Esophagus squamous epithelium (tissue), 5 donors: ENCODE results near the gene PHF19. TPM values are rescaled to one million over a fixed set of nuclear protein-coding genes. Genes with fewer than 3 reads are reported as not detected.

Source experiments
- DNase-seq: peaks from one replicate; lab custom pipeline; 2025; lab: John Stamatoyannopoulos, UW
- H3K27ac ChIP-seq, 4 donors: fragments of 200-600 bp; sonication (generic); one replicate each; pipeline ENCODE4 v1.5.1; 2016 to 2019; ENCODE audit warnings: mild to moderate bottlenecking in 1 of 4
- H3K27me3 ChIP-seq, 4 donors: fragments of 200-600 bp; sonication (generic); 1 replicate in 3 of 4; 2 replicates in 1 of 4; pipeline versions ENCODE4 v1.5.1 to v1.6.0; 2017 to 2021; ENCODE audit warnings: antibody characterized with exemption in 1 of 4
- H3K36me3 ChIP-seq, 3 donors: fragments of 200-600 bp; sonication (generic); one replicate each; pipeline ENCODE4 v1.5.1; 2016 to 2019
- H3K4me1 ChIP-seq, 3 donors: fragments of 200-600 bp; sonication (generic); one replicate each; pipeline ENCODE4 v1.5.1; 2017 to 2019
- H3K4me3 ChIP-seq, 4 donors: fragments of 200-600 bp; sonication (generic); 1 replicate in 3 of 4; 2 replicates in 1 of 4; pipeline ENCODE4 v1.5.1; 2016 to 2019; ENCODE audit warnings: mild to moderate bottlenecking in 2 of 4, moderate library complexity in 1 of 4
- H3K9me3 ChIP-seq, 3 donors: fragments of 200-600 bp; sonication (generic); one replicate each; pipeline ENCODE4 v1.5.1; 2016 to 2019
- POLR2A ChIP-seq, 4 donors: fragments of 450-650 bp; IDR thresholded peaks; one replicate each; pipeline ENCODE4 v1.6.1; 2017; ENCODE audit warnings: antibody characterized with exemption in 4 of 4, mild to moderate bottlenecking in 4 of 4, moderate library complexity in 3 of 4
- WGBS, 2 donors: methylation state at CpG; one replicate each; pipeline ENCODE4 v1.1.5; 2018; 5-methylcytosine and 5-hydroxymethylcytosine counted together
- intact Hi-C: fragments of 100-400 bp; cut with DNase I; formaldehyde crosslinking; loops from one replicate; pipeline ENCODE4 v1.15.0; 2022
- total RNA-seq, 4 donors: library from RNA; depleted of rRNA; stranded (reverse); fragments of >200 nt; gene quantifications; one replicate each; pipeline ENCODE4 v1.1.0, GENCODE V29; 2016
- TF ChIP-seq, protein P1 (sequence below), 6 experiments: fragments of 450-650 bp in 4 of 6; fragments of 200-600 bp in 2 of 6; sonication (generic) in 2 of 6; IDR thresholded peaks; one replicate each; pipeline ENCODE4 v1.5.1; 2016 to 2019; ENCODE audit warnings: antibody characterized with exemption in 6 of 6, mild to moderate bottlenecking in 4 of 6, moderate library complexity in 4 of 6
- donor health status: DM: yes; HTN: yes; CAD: no.

Gene PHF19
- total RNA-seq, 4 donors from 2014 or later = 12.8 to 40.0 (median 30.9) TPM

DNA sequence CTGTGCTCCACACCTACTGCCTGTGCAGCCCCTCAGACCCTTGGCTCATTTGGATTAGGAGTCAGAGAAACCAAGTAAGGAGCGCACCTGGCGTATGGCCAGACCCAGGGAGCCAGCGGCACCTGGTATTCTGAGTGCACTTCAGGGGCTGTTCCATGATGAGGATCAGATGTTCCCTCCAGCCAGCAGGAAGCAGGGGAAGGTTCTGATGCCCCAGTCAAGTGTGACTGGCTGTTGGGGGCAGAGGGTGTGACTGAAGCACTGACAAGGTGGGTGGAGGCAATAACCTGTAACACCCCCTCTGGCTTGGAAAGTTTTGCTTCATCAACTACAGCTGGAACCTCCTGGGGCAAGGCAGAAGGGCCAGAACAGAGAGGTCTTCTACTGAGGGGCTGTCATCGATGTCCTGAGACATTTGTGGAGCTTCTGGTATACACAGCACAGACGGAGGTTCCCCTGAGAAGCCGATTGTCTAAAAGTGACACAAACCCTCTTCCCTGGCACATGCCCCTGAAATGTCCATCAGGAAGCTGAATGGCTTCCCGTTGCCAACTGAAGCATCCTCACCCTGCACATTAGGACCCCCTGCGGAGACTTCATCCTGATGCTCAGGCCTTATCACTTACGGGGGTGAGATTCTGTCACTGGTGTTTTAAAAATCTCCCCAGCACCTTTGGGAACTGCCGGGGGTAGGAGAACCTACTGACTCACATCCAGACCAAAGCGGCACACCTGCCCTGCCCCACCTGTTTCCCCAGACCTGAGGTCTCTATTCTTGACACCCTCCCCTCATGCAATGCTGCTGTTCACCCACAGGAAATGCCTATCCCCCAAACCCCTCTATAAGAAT, 28.6 kb upstream of the PHF19 start:
- H3K9me3 ChIP-seq = no peaks in the 10 kb centered on the region
- no peak for TF ChIP-seq POLR2A (IDR thresholded peaks at IDR 0.05)
- TF ChIP-seq, protein P1, sequence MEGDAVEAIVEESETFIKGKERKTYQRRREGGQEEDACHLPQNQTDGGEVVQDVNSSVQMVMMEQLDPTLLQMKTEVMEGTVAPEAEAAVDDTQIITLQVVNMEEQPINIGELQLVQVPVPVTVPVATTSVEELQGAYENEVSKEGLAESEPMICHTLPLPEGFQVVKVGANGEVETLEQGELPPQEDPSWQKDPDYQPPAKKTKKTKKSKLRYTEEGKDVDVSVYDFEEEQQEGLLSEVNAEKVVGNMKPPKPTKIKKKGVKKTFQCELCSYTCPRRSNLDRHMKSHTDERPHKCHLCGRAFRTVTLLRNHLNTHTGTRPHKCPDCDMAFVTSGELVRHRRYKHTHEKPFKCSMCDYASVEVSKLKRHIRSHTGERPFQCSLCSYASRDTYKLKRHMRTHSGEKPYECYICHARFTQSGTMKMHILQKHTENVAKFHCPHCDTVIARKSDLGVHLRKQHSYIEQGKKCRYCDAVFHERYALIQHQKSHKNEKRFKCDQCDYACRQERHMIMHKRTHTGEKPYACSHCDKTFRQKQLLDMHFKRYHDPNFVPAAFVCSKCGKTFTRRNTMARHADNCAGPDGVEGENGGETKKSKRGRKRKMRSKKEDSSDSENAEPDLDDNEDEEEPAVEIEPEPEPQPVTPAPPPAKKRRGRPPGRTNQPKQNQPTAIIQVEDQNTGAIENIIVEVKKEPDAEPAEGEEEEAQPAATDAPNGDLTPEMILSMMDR (IDR thresholded peaks at IDR 0.05) = no peak
- H3K27me3 ChIP-seq = no peaks in the 10 kb centered on the region
- DNase-seq = no peak
- peaks cover 0 to 23% (median 0%) of the 10 kb centered on the region in 3 donors for H3K36me3 ChIP-seq
- WGBS, 2 donors = 75 to 76% methylated on average over 8 to 9 of the region's 11 CpGs
- peaks cover 0 to 11% (median 9%) of the 10 kb centered on the region in 3 donors for H3K4me1 ChIP-seq
- intact Hi-C loops = no loop called here
- H3K27ac ChIP-seq = no peak overlapping the region
- no peak overlapping the region for H3K4me3 ChIP-seq

DNA sequence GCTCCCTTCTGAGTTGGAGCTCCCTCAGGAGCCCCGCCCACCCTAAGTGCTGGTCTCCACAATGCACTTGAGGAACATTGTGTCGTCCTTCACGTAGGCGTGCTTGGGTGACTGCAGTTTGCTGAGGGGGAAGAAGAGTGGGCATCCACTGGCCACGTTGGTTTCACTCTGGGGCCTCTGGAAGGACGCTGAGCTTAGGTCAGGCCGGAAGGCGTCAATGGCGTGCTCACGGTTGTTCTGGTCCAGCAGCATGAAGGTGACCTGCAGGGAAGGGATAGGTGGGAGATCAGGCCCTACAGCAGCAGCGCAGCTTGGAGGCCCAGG, 28.0 kb upstream of the PHF19 start:
- no peaks in the 10 kb centered on the region for H3K9me3 ChIP-seq
- peaks cover 0 to 23% (median 0%) of the 10 kb centered on the region in 3 donors for H3K36me3 ChIP-seq
- no peak for DNase-seq
- no peak overlapping the region for H3K4me3 ChIP-seq
- intact Hi-C loops = no loop called here
- peak overlapping the region in 2 of 4 donors; percentile 34 to 51 for H3K27ac ChIP-seq
- TF ChIP-seq, protein P1 (IDR thresholded peaks at IDR 0.05) = no peak
- no peak for TF ChIP-seq POLR2A (IDR thresholded peaks at IDR 0.05)
- peaks cover 0 to 5% (median 3%) of the 10 kb centered on the region in 3 donors for H3K4me1 ChIP-seq
- WGBS, 2 donors = 81 to 96% methylated on average over 4 to 5 of the region's 11 CpGs
- no peaks in the 10 kb centered on the region for H3K27me3 ChIP-seq

DNA sequence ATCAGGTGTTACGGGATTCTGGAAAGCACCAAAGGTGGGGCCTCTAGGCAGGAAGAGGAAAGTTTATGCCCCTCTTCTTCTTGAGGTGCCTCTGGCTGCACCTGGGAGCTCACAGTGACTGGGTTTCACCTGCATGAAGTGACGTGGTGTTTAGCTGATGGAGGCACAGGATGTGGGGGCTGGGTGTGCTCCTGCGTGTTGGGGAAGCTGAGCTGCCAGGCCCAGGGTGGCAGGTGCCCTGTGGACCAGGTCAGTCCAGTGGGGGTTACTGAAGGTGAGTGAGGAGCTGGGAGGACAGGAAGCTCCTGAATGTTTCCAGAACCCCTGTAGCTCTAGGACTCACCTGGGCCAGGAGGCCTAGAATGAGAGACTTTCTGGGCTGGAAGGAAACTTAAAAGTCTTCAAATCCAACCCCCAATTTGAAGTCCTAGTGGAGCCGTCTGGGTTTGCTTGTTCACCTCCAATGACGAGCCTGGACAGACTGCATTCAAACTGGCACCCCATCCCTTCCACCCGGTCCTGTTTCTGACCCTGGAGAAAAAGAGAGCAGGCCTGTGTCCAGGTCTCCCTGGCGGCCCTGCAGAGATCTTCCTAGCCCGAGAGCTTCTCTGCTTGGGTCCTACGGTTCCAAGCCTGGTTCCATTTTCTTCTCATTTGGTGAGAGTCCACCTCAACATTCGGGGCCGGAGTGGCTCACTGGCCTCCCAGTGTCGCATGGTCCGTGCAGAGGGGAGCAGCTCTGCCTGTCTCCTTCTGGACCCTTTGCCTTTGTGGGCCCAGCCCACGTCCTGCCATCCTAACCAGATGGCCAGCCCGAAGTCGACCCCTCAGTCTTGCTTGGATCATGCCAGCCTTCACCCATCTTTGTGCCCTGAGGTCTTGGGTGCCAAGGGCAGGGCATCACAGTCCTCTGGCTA, 27.3 kb upstream of the PHF19 start:
- H3K4me1 ChIP-seq = no peaks in the 10 kb centered on the region
- WGBS, 2 donors = 85 to 91% methylated on average over 11 to 12 of the region's 16 CpGs
- H3K27ac ChIP-seq = peak overlapping the region in 2 of 4 donors; percentile 34 to 51
- no peak overlapping the region for H3K4me3 ChIP-seq
- no peaks in the 10 kb centered on the region for H3K27me3 ChIP-seq
- intact Hi-C loops = no loop called here
- DNase-seq = no peak
- no peak for TF ChIP-seq POLR2A (IDR thresholded peaks at IDR 0.05)
- TF ChIP-seq, protein P1 (IDR thresholded peaks at IDR 0.05) = no peak
- H3K9me3 ChIP-seq = no peaks in the 10 kb centered on the region
- H3K36me3 ChIP-seq = peaks cover 0 to 23% (median 0%) of the 10 kb centered on the region in 3 donors

DNA sequence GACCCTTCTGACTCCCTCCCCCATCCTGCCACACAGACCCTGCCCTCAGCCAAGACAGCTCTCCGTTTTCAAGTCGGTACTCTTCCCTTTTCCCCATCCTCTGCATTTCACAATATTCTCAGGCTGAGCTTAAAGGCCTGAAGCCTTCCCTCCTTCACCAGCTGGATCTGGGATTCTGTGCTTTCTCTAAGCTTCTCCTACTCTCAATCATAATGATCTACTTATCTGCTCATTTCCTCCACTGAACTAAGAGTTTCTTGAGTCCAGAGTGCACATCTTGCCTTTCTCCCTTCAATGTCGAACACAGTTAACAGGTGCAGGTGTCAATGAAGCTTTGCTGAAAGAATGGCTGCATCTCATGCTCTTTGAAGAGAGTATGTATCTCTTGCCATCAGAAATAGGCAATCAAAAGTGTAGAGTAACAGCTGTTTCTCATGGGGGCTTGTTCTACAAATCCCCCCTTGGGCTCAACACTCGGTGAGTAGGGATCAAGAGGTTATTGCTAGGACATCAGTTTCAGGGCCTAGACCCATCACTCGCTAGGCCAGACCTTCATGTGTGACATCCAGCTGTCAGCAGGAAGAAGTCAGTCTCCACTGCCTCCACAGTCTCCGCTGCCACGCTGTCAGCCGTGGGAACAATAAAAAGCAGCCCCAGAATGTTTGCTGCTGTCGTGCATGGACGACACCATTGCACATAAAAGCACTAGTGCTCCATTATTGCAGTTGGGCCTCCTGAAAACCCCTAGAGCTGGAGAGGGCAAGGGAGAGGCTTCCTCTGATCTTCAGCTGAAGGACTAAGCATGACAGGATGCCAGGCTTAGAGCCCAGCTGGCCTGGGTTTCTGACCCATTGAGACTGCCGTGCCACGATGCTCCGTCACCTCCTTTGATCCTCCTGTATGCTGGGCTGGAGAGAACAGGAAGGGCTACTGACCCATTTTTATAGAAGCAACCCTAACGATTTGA, 25.9 kb upstream of the PHF19 start:
- no peak for TF ChIP-seq POLR2A (IDR thresholded peaks at IDR 0.05)
- TF ChIP-seq, protein P1 (IDR thresholded peaks at IDR 0.05) = no peak
- intact Hi-C loops = no loop called here
- Histone ChIP-seq H3K4me1 (no peaks in the 10 kb centered on the region), H3K27me3 (no peaks in the 10 kb centered on the region), H3K4me3 (no peak overlapping the region), H3K9me3 (no peaks in the 10 kb centered on the region), H3K27ac (peak overlapping the region in 1 of 4 donors; percentile 14), H3K36me3 (peaks cover 0 to 15% (median 0%) of the 10 kb centered on the region in 3 donors)
- no peak for DNase-seq
- 62 to 78% methylated on average over 5 to 6 of the region's 14 CpGs for WGBS, 2 donors
